ENCODE results near the gene RALGAPB.

The RALGAPB gene

GRCh38 chr20:38447251-38447661, 25.4 kb upstream of the RALGAPB start:
- H3K4me3 ChIP-seq (ENCODE audit: low read depth, low read length): peak overlapping the region; percentile 82
- DNase-seq (ENCODE audit: low read depth): no peak
- TF ChIP-seq, protein P1, sequence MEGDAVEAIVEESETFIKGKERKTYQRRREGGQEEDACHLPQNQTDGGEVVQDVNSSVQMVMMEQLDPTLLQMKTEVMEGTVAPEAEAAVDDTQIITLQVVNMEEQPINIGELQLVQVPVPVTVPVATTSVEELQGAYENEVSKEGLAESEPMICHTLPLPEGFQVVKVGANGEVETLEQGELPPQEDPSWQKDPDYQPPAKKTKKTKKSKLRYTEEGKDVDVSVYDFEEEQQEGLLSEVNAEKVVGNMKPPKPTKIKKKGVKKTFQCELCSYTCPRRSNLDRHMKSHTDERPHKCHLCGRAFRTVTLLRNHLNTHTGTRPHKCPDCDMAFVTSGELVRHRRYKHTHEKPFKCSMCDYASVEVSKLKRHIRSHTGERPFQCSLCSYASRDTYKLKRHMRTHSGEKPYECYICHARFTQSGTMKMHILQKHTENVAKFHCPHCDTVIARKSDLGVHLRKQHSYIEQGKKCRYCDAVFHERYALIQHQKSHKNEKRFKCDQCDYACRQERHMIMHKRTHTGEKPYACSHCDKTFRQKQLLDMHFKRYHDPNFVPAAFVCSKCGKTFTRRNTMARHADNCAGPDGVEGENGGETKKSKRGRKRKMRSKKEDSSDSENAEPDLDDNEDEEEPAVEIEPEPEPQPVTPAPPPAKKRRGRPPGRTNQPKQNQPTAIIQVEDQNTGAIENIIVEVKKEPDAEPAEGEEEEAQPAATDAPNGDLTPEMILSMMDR (IDR thresholded peaks at IDR 0.05; ENCODE audit: low read depth, low read length, missing control alignments): no peak

- TF ChIP-seq, protein P1 (IDR thresholded peaks at IDR 0.05; ENCODE audit: low read depth, low read length, missing control alignments): peak; percentile 33
- H3K4me3 ChIP-seq (ENCODE audit: low read depth, low read length): peak overlapping the region; percentile 82
- peak; percentile 27 for DNase-seq (ENCODE audit: low read depth)
Measured at GRCh38 chr20:38447931-38448675, 24.5 kb upstream of the RALGAPB start.

- DNase-seq (ENCODE audit: low read depth): no peak
- no peak overlapping the region for H3K4me3 ChIP-seq (ENCODE audit: low read depth, low read length)
- TF ChIP-seq, protein P1 (IDR thresholded peaks at IDR 0.05; ENCODE audit: low read depth, low read length, missing control alignments): no peak
Measured at GRCh38 chr20:38449046-38449445, 23.6 kb upstream of the RALGAPB start.

GRCh38 chr20:38450412-38450975, 22.1 kb upstream of the RALGAPB start:
- no peak overlapping the region for H3K4me3 ChIP-seq (ENCODE audit: low read depth, low read length)
- TF ChIP-seq, protein P1 (IDR thresholded peaks at IDR 0.05; ENCODE audit: low read depth, low read length, missing control alignments): no peak
- no peak for DNase-seq (ENCODE audit: low read depth)

- H3K4me3 ChIP-seq (ENCODE audit: low read depth, low read length): no peak overlapping the region
- TF ChIP-seq, protein P1 (IDR thresholded peaks at IDR 0.05; ENCODE audit: low read depth, low read length, missing control alignments): no peak
- no peak for DNase-seq (ENCODE audit: low read depth)
Measured at GRCh38 chr20:38452880-38453624, 19.6 kb upstream of the RALGAPB start.

DNA sequence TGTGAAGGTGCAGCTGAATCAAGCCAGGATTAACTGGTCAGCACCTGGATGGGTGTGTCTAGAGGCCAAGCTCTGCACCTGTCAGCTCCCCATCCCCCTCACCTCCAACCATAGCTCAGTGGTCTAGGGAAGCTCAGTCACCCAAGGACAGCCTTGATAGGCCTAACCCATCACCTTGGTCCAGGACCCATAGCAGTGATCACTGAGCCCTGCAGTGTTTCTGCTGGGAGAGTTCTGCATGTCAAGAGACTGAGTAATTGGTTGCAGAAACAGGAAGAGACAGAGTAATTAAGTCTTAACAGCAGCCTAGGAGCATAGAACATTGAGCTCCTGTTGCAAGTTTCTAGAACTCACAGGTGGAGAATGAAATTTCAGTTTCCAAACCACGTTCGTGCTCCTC, 18.7 kb upstream of the RALGAPB start:
- no peak overlapping the region for H3K4me3 ChIP-seq (ENCODE audit: low read depth, low read length)
- TF ChIP-seq, protein P1 (IDR thresholded peaks at IDR 0.05; ENCODE audit: low read depth, low read length, missing control alignments): no peak
- DNase-seq (ENCODE audit: low read depth): peak; percentile 61
